HG02588 (cell line): ENCODE results near the gene MRPL2.
"Not testable (repeated sequence)": the region's sequence is repeated elsewhere in the genome, so short reads cannot be mapped to it uniquely, and the experiment has no call there.

Source experiments
- ATAC-seq: cut with Tn5 transposase; IDR thresholded peaks from one replicate; pipeline ENCODE4 v1.9.1; 2021; ENCODE audit warnings: mild to moderate bottlenecking, moderate library complexity; ENCODE audit not compliant: unreplicated experiment

MRPL2 gene

DNA sequence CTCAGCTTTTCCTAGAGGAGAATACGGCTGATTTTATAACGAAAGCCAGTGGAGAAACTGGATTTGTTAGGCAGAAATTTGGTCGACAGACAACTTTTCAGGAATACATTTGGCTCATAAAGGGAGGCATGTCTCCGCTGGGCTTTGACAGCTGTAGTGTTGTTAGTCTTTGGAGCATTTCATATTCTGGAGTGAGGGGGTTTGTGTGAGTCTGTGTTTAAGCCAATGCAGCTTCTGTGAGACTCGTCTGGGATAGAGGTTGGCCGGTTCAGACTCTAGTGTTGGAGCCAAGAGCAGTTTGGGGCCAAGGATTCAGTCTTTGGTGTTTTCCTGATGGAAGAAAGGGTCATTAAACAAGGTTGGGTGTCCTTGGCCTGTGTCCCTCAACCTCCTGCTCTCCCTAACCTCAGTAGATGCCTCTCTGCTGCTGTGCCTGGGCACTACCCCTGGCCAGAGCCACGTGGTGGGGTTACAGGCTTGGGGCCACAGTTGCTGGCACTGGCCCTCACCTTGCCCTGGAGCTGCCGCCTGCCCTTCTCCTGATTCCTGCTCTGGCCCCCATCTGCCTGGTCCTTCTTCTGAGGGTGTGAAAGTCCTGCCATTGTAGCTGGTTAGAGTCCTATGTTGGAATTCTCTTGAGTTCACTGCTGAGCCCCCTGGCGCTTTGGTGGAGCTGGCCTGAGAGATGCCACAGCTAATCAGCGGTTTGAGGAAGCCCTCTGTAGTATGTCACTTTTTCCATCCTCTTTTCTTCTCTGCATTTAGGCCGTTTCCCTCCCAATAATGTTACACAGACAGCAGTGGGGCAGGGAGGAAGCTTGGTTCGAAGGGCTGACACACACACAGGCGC, 23.8 kb upstream of the MRPL2 start:
- ATAC-seq, result no peak

GRCh38 chr6:43081922-43082321, 22.7 kb upstream of the MRPL2 start:
- not testable (repeated sequence) for ATAC-seq

DNA sequence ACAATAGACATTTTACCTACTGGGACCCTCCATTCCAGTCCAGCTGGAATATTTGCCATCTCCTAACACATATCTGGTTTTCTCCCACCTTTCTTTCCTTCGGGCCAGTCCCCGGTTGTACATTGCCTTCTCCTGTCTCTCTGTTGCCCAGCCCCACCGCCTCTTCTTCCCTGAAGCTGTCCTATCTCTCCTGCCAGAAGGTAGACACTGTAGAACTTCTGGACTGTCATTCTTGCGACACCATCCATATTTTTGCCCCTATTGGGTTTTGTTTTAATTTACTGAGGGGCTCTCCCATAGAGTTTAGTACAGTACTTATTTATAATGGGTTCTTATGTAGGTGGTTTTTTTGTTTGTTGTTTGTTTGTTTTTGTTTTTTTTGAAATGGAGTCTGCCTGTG, 21.8 kb upstream of the MRPL2 start:
- no peak for ATAC-seq

DNA sequence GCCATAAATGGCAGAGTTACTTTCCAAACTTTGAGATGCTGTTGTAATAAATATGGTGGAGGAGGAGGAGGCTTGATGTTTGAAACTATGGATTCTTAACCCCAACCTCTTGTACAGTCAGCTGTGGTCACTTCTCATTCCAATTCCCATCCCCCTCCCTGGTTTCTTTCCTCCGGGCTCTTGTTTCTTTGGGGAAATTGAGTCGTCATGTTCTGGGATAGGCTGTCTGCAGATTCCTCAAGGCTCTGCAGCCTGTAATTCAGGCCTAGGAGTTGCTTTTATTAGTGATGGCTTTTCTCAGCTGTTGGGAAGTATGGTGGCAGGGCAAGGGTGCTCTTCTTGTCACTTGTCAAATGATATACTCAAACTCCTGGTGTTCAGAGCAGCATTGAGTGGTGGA, 19.5 kb upstream of the MRPL2 start:
- ATAC-seq, result no peak

DNA sequence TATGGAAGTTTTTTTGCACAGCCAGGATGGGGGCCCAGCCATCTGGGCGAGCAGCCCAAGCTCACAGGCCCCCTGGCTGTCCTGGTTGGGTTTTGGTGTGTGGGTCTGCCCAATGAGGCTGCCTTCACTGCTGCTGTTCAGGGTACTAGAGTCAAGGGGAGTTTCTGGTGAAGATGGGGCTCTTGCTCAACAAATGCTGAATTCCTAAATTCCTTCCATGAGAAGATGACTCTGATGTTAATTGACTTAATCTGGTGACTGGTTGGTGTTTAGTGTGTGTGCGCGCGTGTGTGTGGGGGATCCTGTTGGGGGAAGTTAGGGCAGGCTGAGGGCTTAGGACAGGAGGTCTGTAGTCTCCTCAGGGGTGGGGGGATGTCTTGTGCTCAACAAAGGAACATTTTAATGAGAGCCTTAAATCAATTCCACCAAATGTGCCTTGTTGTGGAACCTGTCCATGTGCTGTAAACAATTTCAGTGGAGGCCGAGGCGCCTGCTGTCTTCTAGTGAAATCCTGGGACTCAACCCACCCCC, 18.8 kb upstream of the MRPL2 start:
- no peak for ATAC-seq

DNA sequence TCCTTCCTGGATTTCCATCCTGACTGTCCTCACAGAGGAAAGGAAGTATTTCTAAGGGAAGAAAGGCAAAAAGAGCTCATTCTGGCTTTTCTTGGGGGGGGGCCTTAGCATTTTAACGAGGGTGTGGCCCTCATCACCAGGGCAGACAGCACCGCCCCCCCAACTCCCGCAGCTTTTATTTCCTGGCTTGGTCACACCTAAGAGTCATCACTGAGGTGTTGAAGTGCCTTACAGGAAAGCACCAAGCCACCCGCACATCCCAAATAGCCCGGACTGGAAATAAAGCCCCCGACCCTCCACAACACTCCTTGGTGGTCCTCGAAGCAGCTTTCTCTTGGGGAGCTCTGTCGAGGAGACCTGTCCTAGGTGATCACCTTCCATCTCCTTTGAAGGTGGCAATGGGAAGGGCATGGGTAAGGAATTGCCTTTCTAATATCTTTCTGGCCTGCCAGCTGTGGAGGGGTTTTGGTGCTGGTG, 18.1 kb upstream of the MRPL2 start:
- no peak for ATAC-seq

- no peak for ATAC-seq
Measured at GRCh38 chr6:43076464-43077332, 17.5 kb upstream of the MRPL2 start.

DNA sequence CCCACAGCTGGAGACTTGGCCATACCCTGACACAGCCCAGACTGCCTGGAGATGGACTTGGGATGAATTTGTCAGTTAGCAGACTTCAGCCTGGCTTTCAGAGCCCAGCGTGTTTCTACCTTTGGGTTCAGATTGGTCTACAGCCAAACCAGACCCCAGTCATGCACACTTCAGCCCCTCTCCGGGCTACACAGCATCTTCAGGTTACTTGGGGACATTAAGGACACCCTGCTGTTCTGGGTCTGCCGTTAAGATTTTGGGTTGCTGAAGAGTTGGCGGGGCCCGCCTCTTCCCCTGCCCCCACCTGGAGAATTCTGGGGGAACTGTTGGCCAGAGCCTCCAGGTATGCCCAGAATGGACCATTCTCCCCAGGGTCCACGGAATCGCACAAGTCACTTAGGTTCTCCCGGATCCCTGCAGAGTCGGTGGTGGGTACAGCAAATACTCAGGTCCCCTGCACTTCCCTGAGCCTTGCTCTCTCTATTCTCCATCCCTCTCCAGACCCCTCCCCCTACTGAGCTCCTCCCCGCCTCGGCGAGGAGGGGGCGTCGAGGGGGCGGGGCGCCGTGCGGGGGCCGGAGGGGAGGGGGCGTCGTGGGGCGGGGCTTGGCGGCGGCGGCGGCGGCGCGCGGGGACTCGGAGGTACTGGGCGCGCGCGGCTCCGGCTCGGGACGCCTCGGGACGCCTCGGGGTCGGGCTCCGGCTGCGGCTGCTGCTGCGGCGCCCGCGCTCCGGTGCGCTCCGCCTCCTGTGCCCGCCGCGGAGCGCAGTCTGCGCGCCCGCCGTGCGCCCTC, 16.6 kb upstream of the MRPL2 start, which contains the start of gene PTK7:
PTK7 (plus strand) TSS at position 645 of the 794 bp plus-strand sequence. CDS start 175 bp downstream, outside the sequence.
- ATAC-seq, result no peak

DNA sequence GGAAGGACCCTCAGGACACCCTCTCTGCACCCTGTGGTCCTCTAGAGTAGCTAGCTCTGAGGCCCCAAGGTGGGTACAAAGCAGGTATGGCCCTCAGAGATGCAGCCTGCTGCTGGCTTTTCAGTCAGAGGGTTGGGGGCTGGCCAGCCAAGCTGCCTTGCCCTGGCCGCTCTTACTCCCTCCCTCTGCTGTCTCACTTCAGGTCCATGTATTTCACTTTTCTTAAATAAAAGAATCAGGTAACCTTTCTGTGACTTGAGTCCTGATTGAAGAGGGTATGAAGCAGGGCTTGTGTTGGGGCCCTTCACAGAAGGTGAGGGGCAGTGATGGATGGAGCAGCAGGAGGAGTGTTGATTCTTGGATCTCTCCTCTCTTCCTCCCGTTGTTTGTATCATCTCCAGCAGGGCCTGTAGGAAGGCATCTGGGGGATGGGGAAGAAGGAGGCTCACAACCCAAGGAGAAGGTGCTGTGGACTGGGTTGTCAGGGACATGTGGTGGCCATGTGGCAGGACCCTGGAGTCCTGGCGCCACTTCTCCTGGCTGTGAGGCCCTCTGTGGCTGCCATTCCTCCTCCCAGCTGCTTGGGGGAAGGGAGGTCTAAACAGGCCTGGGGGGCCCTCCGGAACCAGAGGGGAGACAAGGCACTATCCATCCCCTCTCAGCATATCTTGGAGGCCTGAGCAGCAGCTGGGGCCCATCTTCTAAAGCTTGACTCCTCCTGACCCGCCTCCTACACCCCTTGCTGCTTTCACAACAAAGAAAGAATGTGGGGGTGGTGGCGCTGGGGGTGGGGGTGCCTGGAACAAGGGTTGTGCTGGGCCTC, 15.8 kb upstream of the MRPL2 start:
- ATAC-seq, result no peak

DNA sequence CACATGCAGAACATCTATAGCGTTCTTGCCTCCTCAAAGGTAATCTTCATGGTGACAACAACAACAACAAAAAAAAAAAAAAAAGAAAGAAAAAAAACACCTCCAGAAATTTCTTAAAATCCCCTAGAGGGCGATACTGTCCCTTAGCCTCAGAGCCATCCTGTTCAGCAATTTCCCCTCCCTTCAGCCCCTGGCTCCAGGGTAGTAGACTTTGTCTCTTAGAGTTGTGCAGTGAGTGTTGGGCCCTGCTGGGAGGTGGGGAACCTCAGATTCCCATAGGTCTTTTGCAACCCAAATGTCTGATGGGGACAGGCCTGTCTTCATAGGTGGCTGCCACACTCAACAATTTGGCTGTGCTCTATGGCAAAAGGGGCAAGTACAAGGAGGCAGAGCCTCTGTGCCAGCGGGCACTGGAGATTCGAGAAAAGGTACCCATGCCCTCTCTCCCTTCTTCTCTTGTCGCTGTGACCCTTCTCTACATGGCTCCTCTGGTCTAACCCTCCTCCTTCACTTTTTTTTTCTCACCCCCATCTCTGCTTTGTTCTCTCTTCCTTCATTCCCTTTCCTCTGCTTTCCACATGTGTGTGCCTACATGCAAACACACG, 10.9 kb upstream of the MRPL2 start:
- ATAC-seq, result no peak

DNA sequence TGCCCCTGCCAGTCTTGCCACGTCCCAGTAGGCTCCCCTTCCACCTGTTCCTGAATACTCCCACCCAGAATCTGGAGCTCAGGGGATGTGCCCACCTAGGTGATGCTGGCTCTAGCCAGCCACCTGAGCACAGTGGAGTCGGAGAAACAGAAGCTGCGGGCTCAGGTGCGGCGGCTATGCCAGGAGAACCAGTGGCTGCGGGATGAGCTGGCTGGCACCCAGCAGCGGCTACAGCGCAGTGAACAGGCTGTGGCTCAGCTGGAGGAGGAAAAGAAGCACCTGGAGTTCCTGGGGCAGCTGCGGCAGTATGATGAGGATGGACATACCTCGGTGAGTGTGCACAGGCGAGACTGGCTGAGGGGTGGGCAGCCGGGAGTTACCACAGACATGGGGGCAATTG, 3.6 kb upstream of the MRPL2 start:
- ATAC-seq, result no peak

GRCh38 chr6:43061861-43062260, 2.6 kb upstream of the MRPL2 start:
- ATAC-seq, result no peak

DNA sequence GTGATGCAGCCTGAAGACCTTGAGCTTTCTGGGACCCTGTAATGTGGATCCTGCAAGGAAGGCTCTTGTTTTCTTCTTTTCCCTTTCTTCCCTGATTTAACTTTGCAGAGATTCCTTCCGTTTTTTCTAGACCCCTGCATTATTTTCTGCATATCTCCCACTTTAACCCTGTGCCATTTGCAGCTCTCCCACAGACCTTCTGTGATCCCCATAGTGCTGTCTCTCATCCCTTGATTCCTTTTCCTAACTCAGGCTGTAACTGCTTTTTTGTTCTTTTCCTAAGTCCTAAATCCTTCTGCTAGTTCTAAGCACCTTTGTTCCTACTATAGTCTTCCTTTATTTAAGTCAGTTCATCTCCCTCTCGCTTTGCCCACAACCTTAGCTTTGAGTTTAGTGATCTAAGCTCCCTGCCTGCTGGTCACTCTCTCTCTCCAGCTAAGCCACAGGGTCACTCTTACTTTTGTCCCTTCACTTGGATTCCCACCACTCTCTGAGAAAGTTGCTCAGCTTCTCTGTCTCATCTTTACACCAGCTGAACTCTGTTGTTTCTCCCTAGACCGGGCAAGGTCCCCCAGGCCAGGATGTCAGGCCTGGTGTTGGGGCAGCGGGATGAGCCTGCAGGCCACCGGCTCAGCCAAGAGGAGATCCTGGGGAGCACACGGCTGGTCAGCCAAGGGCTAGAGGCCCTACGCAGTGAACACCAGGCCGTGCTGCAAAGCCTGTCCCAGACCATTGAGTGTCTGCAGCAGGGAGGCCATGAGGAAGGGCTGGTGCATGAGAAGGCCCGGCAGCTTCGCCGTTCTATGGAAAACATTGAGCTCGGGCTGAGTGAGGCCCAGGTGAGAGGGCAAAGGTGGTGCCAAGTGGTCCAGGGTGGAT, 1.8 kb upstream of the MRPL2 start:
- ATAC-seq, result no peak

GRCh38 chr6:43060034-43060754, 960 bp upstream of the MRPL2 start:
- ATAC-seq, result no peak

DNA sequence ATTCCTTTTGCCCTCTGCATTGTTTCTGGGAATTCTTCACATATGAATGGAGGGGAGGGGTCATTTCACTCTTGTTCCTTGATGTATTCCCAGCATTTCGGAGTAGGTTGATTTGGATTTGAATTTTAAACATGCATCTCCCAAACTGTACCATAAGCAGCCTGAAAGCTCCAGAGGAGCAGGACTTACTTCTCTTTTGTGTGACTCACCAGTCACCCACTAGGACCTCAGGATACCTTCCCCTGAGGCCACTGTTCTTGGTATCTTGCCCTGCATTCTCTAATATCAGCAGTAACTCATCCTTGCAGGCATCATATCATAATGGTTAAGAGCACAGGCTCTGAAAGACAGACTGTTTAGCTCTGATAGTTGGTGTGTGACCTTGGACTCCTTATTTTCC, 703 bp downstream of the MRPL2 start:
- ATAC-seq, result no peak

DNA sequence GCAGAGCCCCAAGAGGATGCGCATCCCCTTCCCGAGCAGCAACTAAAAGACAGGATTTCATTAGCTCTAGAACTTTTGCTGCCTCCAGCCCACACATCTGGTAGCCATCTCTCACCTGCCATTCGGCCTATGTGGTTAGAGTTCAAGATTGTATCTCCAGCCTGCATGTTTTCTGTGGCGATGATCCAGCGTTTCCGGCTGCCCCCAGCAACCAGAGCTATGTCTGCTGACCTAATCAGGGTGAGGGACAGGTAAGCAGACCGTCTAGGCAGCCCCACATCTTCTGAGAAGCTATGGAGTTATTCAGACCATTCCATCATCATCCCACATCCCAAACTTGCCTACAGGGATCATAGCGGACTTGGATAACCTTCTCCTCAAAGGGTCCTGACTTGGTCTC, 3.3 kb downstream of the MRPL2 start:
- ATAC-seq, result no peak

- ATAC-seq, result no peak
Measured at GRCh38 chr6:43054206-43054943, 4.9 kb downstream of the MRPL2 start.
